HG03575 (cell line): ENCODE data around the gene LCE3B.
"Not testable (repeated sequence)": the region's sequence is repeated elsewhere in the genome, so short reads cannot be mapped to it uniquely, and the experiment has no call there.

Experiments used
- ATAC-seq: cut with Tn5 transposase; IDR thresholded peaks from one replicate; pipeline ENCODE4 v1.9.1; 2021; ENCODE audit not compliant: unreplicated experiment, insufficient number of reproducible peaks, low FRiP score; ENCODE audit errors: extremely low read depth

The LCE3B gene, protein sequence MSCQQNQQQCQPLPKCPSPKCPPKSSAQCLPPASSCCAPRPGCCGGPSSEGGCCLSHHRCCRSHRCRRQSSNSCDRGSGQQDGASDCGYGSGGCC

DNA sequence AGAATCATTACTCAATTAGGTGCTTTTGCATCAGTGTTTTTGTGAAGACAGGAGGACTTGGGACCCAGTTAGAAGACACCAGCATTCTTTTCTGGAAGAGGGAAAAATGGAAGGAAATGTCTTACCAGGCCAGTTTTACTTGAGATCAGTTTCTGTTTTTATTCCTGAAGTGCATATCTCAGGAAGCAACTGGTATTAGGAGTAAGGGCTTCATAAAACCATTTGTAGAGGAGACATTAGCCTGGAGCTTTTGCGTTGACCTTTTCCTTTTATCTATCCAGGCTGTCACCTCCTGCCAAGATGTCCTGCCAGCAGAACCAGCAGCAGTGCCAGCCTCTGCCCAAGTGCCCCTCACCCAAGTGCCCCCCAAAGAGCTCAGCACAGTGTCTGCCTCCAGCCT lies at the start of gene LCE3B:
TSS of gene LCE3B (plus strand) at position 301 of the 400 bp plus-strand sequence. CDS start at position 301, 0 bp downstream.
- no peak for ATAC-seq

DNA sequence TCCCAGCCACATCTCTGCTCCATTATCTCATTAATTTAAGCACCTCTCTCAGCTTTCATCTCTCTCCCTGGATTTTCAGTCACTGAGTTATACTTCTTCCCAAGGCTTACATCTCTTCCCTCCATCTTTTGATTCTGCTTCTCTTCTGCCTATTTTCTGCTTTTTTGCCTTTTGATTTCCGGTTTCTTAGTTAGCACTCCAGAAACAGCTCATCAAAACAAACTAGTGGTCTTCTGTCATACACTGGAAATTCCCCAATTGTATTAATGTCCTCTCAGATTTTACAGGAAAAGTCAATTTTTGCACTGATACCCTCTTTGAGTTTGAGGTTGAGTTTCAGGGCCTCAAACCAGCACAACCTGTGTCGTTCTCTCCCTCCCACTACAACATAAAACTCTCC lies 48.5 kb upstream of the LCE3B start:
- no peak for ATAC-seq

DNA sequence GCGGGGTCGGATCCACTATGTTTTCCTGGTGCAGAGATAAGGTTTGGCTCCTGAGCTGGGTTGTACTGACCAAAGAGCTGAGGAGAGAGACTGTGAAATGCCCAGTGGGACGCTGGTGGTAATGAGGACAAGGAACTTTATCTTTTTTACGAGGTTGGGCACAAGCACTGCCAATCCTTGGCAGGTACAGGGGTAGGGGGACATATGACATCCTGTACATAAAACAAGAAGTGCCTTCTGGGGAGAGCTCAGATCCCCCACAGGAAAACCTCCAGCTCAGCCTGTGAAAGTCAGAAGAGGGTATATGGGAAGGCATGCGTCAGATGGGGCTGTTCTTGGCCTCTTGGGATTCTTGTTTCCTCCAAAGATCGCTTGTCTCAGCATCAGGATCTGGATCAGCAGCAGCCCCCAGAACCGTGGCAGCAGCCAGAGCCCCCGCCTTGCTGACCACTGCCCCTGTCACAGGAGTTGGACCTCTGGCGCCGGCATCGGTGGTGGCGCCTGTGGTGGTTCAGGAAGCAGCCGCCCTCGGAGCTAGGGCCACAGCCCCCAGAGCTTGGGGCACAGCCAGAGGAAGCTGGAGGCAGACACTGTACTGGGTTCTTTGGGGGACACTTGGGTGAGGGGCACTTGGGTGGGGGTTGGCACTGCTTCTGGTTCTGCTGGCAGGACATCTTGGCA lies 47.9 kb upstream of the LCE3B start:
- no peak for ATAC-seq

DNA sequence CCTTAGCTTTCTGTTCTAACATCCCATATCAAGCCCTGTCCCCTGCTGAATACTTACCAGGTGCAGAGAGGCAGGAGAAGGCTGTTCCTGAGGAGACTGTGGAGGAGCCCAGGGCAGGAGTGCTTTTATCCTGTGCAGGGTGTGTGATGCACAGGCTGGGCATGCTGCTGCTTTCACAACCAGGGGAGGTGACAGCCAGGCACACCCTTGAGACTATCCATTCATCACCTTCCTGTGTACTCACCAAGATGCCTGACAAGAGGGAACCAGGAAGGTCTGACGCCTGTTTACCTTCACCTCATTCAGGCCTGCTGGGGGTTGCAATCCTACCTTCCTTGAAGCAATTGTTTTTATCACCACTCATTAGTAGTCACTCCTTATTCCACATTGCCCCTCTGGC lies 46.9 kb upstream of the LCE3B start, which contains the start of gene LCE3E:
TSS of gene LCE3E (minus strand) at position 100 of the 400 bp plus-strand sequence. CDS start 572 bp downstream, outside the sequence.
- ATAC-seq: no peak

DNA sequence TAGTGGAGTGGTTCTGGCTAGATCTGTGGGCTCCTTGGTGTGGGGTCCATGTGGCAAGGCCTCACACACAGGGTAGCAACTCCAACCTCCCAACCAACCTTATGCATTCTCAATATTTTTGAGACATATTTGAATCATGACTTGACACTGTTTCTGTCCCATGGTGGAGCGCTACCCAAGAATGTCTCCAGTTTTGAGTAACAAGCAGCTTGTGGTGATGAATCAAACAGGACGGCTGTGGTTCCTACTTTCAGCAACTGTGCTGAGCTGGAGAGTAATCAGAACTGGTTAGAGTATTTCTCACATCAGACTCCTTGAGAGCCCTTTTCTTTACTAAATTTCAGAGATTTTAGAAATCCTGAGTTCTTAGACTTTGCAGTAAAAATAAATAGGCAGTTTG lies 36.4 kb upstream of the LCE3B start:
- no peak for ATAC-seq

DNA sequence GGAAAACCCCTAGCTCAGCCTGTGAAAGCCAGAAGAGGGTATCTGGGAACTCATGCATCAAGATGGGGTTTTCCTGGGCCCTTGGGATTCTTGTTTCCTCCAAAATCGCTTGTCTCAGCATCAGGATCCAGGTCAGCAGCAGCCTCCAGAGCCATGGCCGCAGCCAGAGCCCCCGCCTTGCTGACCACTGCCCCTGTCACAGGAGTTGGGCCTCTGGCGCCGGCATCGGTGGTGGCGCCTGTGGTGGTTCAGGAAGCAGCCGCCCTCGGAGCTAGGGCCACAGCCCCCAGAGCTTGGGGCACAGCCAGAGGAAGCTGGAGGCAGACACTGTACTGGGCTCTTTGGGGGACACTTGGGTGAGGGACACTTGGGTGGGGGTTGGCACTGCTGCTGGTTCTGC lies 34.1 kb upstream of the LCE3B start:
- not testable (repeated sequence) for ATAC-seq

DNA sequence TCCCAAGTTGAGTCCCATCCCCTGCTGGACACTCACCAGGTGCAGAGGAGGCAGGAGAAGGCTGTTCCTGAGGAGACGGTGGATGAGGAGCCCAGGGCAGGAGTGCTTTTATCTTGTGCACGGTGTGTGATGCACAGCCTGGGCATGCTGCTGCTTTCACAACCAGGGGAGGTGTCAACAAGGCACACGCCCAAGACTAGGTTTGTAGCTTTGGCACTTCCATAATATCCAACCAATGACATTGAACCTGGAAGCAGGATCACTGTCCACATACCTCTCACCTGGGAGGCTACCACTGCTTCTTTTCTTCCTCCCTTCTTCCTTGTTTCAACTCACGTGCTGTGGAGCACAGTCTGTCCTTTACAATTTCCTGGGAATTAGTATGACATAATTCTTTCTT lies 33.2 kb upstream of the LCE3B start, which contains the start of gene LCE3D:
TSS of gene LCE3D (minus strand) at position 84 of the 400 bp plus-strand sequence. CDS start 580 bp downstream, outside the sequence.
- no peak for ATAC-seq

DNA sequence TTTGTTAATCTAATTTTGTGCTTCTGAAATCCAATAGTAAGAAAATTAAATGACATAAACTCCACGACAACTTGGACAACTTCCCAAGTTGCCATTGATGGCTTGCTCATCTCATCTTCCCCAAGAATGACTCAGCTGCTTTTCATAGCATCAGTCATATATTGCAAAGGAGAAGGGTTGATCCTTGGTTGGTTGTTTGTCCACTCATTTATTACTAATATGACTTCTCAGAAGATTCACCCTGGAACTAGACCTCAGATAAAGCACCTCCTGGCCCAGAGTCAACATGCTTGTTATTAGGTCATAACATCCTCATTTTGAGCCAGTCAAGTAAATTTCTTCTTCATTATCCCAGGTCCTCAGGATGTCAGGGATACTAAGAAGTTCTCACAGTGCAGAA lies 31.0 kb upstream of the LCE3B start:
- ATAC-seq: no peak

DNA sequence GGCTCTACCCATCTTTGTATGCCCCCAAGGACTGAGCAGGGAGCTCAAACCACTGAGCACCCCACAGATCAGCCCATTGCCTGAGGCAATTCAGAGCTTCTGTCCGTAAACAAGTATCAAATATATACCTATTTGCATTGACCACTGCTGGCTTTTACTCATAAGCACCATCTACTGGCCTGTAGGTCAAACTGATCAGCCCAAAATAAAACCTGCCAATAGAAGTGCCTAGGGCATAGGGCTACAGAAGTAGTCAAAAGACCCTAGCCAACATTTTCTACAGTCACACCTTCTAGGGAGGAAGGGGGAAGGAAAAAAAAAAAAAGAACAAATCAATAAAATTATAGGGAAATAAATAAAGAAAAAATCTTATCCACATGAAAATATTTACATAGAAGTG lies 28.0 kb upstream of the LCE3B start:
- ATAC-seq: no peak

DNA sequence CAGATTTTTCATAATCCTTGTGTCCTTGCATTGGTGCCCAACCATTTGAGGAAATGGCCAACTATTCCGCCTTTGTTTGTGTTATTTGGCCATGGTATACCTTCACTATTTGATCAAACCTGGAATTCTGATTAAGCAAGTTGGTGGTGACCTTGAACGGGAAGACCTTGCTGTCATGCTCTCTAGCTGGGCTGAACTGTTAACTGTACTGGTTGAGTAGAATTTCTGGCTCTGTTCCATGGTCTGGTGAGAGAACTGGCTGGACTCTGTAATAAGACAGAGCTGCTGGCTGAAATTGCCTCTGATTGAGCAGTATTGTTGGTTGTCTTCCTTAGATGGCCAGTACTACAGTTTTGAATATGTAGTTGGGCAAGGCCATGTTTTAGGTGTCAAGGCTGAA lies 16.6 kb upstream of the LCE3B start:
- ATAC-seq: no peak

DNA sequence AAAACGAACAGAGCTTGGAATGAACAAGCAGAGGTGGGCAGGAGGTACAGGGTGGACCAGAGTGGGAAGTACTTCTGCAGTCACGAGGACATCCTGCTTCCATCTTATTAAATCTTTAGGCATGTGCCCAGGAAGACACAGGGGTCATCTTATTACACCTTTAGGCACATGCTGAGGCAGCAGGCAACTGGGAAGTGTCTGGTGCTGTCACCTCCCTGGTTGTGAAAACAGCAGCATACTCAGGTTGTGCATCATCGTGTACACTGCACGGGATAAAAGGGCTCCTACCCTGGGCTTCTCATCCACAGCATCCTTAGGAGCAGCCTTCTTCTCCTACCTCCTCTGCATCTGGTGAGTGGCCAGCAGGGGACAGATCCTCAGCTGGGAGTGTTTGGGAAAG lies 13.7 kb upstream of the LCE3B start, which contains the start of gene LCE3C:
TSS of gene LCE3C (plus strand) at position 301 of the 400 bp plus-strand sequence. CDS start 498 bp downstream, outside the sequence.
- ATAC-seq: no peak

DNA sequence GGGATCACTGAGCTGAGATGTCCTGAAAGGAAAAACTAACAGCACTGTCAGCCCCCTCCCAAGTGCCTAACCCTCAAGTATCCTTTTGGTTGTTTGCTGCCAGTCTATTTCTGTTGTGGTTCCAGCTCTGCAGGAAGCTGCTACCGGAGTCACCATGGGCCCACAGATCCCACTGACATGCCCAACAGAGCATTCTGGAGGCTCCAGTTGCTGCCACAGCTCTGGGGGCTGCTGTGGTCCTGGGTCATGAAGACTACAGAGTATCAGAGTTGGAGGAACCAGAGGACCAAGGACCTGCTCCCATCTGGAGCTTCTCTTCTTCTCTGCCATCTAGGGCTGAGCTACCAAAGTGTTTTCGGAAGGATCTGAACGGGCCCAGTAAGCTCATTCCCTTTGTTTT lies 8.4 kb downstream of the LCE3B start:
- ATAC-seq: no peak

DNA sequence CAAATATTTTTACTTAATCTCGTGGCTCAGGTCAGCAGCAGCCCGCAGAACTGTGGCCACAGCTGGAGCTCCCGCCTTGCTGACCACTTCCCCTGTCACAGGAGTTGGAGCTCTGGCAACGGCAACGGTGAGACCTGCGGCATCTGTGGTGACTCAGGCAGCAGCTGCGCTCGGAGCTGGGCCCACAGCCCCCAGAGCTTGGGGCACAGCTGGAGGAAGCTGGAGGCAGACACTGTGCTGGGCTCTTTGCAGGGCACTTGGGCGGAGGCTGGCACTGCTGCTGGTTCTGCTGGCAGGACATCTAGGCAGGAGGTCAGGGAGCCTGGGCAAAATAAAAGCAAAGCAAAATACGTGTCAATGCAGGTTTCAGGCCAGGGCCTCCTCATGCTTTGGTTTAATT lies 9.2 kb downstream of the LCE3B start, which contains the start of gene LCE3A:
TSS of gene LCE3A (minus strand) at position 301 of the 400 bp plus-strand sequence. CDS start at position 301, 0 bp downstream.
- no peak for ATAC-seq

DNA sequence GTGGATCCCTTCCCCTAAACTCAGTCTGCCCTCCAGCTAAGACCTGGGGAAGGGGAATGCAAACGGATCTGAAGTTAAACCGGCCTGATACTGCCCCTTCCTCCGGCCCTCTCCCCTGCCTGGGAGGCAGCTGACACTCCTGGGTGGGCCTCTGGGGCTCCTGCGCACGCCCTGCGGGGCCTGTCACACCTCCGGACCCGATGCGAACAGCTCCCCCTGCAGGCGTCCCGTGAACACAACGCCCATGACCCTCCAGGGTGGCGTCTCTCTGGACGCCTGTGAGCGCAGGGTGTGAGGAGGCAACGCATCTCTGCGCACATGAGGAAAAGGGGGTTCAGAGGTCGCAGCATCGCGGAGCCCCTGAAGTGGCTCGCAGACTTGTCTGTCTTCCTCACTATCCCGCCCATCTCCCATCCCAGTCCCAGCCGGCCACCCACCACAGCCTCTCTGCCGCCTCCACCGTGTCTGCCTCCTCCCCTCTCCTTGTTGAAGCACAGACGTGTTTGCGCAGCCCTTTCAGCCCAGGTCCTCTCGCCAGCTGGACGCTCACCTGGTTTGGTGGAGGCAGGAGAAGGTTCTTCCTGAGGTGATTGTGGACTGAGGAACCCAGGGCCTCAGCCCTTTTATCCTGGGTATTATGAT lies 9.7 kb downstream of the LCE3B start:
- ATAC-seq: no peak

DNA sequence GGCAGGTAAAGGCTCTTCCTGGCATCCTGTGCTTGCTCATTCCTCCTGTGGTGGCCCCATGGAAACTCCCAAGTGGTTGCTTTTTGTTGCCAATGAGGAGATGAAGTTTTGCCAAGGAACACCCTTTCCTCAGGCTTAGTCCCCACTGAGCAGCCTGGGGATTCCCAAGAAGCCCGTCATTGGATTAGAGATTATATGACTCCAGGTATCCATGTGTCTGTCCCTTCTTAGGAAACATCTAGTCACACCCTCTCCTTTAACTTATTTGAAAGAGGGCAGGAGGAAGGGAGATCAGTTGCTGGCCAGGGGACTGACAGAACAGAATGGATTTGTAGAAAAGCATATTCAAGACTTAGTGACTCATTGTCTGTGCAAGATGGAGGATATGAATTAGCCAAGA lies 13.1 kb downstream of the LCE3B start:
- no peak for ATAC-seq

DNA sequence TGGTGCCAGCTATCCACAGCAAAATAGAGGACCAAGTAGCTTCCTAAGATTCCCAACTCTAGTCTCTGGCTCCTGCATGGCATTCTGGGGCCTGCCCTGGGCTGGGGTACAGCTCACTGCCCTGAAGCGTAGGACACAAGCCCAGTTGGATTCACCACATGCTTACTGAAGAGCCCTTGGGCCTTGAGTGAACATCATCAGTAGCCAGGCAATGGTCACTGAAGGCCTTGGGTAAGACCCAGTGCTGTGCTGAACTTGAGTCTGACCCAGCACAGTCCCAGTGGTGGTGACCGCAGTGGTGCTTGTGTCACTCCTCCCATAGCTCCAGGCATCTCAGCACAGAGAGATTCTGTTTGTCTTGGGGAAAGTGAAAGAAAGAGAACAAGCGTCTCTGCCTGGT lies 17.0 kb downstream of the LCE3B start:
- no peak for ATAC-seq

DNA sequence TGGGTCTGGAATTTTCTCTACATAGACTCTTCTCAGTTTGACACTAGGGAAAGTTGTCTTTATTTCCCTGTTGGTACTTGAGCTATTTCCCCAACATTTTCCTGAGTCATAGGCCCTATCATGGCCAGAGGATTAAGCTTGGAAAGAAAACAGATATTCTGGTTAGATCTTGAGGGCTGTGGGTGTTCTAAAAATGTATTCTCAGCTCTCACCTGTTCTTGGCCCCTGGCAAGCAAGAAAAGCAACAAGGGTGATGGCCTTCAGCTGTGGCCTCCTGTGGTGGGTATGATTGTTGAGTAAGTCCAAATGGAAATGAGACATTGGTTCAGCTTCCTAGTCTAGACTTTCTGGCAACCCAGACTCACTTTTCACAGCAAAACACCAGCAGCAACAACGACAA lies 26.7 kb downstream of the LCE3B start:
- ATAC-seq: no peak

DNA sequence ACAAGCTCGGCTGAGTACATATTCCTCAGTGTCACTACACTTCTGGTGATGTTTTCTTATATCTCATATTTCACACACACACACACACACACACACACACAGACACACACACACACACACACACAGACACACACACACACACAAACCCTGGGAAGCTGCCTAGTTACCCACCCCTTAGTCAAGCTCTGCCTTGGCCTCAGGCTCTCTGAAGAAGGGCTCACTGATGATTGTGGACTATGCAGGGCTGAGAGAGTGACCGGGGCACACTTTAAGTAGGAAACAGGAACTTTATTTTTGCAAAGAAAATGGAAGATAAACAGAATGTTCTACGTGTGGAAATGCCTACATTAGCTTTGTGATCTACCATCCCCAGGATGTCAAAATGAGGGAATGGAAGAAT lies 30.3 kb downstream of the LCE3B start:
- no peak for ATAC-seq

DNA sequence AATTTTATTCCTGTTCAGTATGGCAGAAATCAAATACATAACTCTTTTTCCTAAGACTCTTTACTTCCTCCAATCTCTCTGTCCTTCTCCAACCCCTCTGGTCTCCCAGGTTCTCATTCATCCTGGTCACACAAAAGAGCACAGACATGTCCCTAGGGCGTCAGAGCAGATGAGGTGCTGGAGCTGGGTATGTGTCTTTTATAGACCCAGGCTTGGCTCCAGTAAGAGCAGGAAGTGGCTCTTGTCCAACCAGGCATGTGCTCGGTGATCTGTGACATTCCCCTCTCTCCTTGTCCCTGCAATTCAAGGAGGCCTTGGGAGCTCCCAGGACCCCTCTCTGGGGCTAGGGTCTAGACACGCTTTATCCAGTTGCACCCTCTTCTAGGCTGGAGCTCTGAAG lies 31.5 kb downstream of the LCE3B start:
- ATAC-seq: no peak

DNA sequence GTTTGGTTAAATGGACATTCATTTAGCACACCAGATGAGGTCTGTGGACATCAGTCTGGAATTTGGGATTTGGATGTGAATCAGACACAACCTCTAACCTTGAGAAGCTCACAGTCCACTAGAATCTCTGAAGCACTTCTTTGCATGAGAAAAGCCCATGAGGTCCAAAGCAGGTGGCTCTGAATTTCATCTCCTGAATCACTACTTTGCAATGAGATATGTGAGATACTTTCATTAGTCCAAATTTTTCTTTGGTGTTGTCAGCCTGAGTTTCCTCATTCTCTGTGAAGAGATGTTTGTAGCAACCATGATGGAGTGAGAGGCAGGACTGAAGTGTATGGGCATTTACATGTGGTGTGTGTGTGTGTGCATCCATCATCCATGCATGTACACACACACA lies 33.0 kb downstream of the LCE3B start:
- no peak for ATAC-seq
